ENCODE data around the gene NPHP4.

DNA sequence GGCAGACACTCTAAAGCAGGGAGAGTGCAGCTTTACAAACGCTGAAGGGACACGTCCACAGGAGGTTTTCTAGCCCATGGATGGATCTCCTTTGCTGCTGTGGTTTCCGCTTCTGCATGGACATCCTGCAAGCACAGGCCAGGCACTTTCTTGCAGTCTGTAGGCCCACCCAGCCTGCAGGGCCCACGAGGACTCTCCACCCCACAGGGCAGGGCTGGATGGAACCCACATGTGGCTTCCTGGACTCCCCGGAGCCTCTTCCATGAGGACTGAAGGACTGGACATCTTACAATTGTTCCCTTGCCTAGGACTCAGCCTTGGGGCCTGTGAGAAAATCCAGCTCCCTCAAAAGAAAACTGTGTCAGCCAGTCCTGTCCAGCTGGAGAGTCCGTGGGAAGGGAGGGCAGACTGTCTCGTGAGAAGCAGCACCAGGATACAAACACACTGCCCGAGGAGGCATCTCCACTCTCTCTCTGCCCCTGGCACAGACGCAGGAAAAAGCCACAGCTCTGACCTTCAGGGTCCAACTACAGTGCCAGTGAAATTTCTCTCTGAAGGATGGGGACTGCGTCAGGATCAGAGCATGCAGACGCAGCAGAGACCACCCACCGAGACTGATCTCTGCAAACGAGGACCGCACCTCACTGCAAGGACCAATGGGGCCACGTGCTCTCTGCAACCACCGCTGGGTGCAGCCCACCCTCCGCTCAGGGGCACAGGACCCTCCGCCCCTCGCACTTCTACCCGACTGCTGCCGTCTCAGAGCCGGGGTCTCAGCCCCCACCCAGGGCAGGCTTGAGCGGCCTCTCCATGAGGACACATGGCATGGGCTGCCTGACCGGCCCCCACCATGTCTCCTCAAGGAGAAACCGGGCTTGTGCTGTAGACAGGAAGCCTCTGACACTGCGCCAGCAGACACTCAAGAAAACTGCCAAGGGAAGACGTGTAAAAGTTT is 130.1 kb downstream of the NPHP4 start:
- TF ChIP-seq, protein P1, sequence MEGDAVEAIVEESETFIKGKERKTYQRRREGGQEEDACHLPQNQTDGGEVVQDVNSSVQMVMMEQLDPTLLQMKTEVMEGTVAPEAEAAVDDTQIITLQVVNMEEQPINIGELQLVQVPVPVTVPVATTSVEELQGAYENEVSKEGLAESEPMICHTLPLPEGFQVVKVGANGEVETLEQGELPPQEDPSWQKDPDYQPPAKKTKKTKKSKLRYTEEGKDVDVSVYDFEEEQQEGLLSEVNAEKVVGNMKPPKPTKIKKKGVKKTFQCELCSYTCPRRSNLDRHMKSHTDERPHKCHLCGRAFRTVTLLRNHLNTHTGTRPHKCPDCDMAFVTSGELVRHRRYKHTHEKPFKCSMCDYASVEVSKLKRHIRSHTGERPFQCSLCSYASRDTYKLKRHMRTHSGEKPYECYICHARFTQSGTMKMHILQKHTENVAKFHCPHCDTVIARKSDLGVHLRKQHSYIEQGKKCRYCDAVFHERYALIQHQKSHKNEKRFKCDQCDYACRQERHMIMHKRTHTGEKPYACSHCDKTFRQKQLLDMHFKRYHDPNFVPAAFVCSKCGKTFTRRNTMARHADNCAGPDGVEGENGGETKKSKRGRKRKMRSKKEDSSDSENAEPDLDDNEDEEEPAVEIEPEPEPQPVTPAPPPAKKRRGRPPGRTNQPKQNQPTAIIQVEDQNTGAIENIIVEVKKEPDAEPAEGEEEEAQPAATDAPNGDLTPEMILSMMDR (IDR thresholded peaks at IDR 0.05): no peak
- TF ChIP-seq RFX5 (IDR thresholded peaks at IDR 0.05): no peak
- TF ChIP-seq, protein P2, sequence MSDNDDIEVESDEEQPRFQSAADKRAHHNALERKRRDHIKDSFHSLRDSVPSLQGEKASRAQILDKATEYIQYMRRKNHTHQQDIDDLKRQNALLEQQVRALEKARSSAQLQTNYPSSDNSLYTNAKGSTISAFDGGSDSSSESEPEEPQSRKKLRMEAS (IDR thresholded peaks at IDR 0.05): no peak
- TF ChIP-seq BHLHE40 (IDR thresholded peaks at IDR 0.05; ENCODE audit: low read depth, low read length): no peak
- TF ChIP-seq MYC (IDR thresholded peaks at IDR 0.05; ENCODE audit: borderline replicate concordance, low read length): no peak
- TF ChIP-seq EP300 (IDR thresholded peaks at IDR 0.05): no peak
- TF ChIP-seq CHD2 (IDR thresholded peaks at IDR 0.05; ENCODE audit: low read length, partially characterized antibody): no peak
- no peak for TF ChIP-seq EHMT2 (IDR thresholded peaks at IDR 0.05; ENCODE audit: low read depth)
- no peak for TF ChIP-seq PHF8 (IDR thresholded peaks at IDR 0.05; ENCODE audit: borderline replicate concordance, low read depth)
- TF ChIP-seq, protein P3, sequence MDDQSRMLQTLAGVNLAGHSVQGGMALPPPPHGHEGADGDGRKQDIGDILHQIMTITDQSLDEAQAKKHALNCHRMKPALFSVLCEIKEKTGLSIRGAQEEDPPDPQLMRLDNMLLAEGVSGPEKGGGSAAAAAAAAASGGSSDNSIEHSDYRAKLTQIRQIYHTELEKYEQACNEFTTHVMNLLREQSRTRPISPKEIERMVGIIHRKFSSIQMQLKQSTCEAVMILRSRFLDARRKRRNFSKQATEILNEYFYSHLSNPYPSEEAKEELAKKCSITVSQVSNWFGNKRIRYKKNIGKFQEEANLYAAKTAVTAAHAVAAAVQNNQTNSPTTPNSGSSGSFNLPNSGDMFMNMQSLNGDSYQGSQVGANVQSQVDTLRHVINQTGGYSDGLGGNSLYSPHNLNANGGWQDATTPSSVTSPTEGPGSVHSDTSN (IDR thresholded peaks at IDR 0.05): no peak
- no peak for TF ChIP-seq FOSB (CRISPR knock-in tag; IDR thresholded peaks at IDR 0.05)
